Measurements from ENCODE around the gene ATG4D.
A peak's percentile ranks its signal among the peaks of the same experiment; 100 is the strongest.
"Not testable (repeated sequence)": the region's sequence is repeated elsewhere in the genome, so short reads cannot be mapped to it uniquely, and the experiment has no call there.

ATG4D gene

GRCh38 chr19:10566658-10567410 is 23.1 kb downstream of the ATG4D start:
- H3K27ac ChIP-seq (ENCODE audit: low read depth, low read length, severe bottlenecking), result no peak overlapping the region
- peaks cover 11% of the 10 kb centered on the region for H3K36me3 ChIP-seq (ENCODE audit: control insufficient read depth, insufficient read depth, low read length)
- H3K4me1 ChIP-seq (ENCODE audit: control insufficient read depth, insufficient read depth, low read length, poor library complexity, severe bottlenecking), result peaks cover 20% of the 10 kb centered on the region
- 81 to 85% methylated on average over 17 to 18 of the region's 19 CpGs for WGBS, 2 experiments (ENCODE audit: insufficient coverage in 2 of 2)
- H3K4me3 ChIP-seq (ENCODE audit: extremely low read depth, insufficient read depth, low read length, poor library complexity, severe bottlenecking), result no peak overlapping the region
- no peaks in the 10 kb centered on the region for H3K9me3 ChIP-seq (ENCODE audit: control insufficient read depth, low read length)

GRCh38 chr19:10567656-10568055 is 24.0 kb downstream of the ATG4D start:
- 0 to 37% methylated on average over 1 to 2 of the region's 5 CpGs for WGBS, 2 experiments (ENCODE audit: insufficient coverage in 2 of 2)
- H3K36me3 ChIP-seq (ENCODE audit: control insufficient read depth, insufficient read depth, low read length), result peaks cover 7% of the 10 kb centered on the region
- H3K4me1 ChIP-seq (ENCODE audit: control insufficient read depth, insufficient read depth, low read length, poor library complexity, severe bottlenecking), result peaks cover 20% of the 10 kb centered on the region
- no peaks in the 10 kb centered on the region for H3K9me3 ChIP-seq (ENCODE audit: control insufficient read depth, low read length)
- H3K4me3 ChIP-seq (ENCODE audit: extremely low read depth, insufficient read depth, low read length, poor library complexity, severe bottlenecking), result peak overlapping the region; percentile 62
- no peak overlapping the region for H3K27ac ChIP-seq (ENCODE audit: low read depth, low read length, severe bottlenecking)

GRCh38 chr19:10568062-10568825 is 24.5 kb downstream of the ATG4D start:
- Histone ChIP-seq H3K4me1 (ENCODE audit: control insufficient read depth, insufficient read depth, low read length, poor library complexity, severe bottlenecking) (peaks cover 20% of the 10 kb centered on the region), H3K9me3 (ENCODE audit: control insufficient read depth, low read length) (no peaks in the 10 kb centered on the region), H3K27ac (ENCODE audit: low read depth, low read length, severe bottlenecking) (peak overlapping the region; percentile 23), H3K4me3 (ENCODE audit: extremely low read depth, insufficient read depth, low read length, poor library complexity, severe bottlenecking) (peak overlapping the region; percentile 62), H3K36me3 (ENCODE audit: control insufficient read depth, insufficient read depth, low read length) (peaks cover 4% of the 10 kb centered on the region)
- WGBS, 2 experiments (ENCODE audit: insufficient coverage in 2 of 2), result 2 to 3% methylated on average over 32 to 57 of the region's 58 CpGs

GRCh38 chr19:10568826-10569651 is 25.3 kb downstream of the ATG4D start, which contains the start of gene CDKN2D:
TSS of gene CDKN2D (minus strand) at chr19:10568979. CDS start at chr19:10568653, 326 bp downstream.
- no peaks in the 10 kb centered on the region for H3K9me3 ChIP-seq (ENCODE audit: control insufficient read depth, low read length)
- 0 to 1% methylated on average over 51 to 63 of the region's 71 CpGs for WGBS, 2 experiments (ENCODE audit: insufficient coverage in 2 of 2)
- peak within 1 kb of the TSS; percentile 62 for H3K4me3 ChIP-seq (ENCODE audit: extremely low read depth, insufficient read depth, low read length, poor library complexity, severe bottlenecking)
- peak within 1 kb of the TSS; percentile 95 for H3K27ac ChIP-seq (ENCODE audit: low read depth, low read length, severe bottlenecking)
- peaks cover 20% of the 10 kb centered on the region for H3K4me1 ChIP-seq (ENCODE audit: control insufficient read depth, insufficient read depth, low read length, poor library complexity, severe bottlenecking)
- H3K36me3 ChIP-seq (ENCODE audit: control insufficient read depth, insufficient read depth, low read length), result no peaks in the 10 kb centered on the region

- H3K9me3 ChIP-seq (ENCODE audit: control insufficient read depth, low read length); H3K27ac ChIP-seq (ENCODE audit: low read depth, low read length, severe bottlenecking); H3K4me3 ChIP-seq (ENCODE audit: extremely low read depth, insufficient read depth, low read length, poor library complexity, severe bottlenecking); H3K36me3 ChIP-seq (ENCODE audit: control insufficient read depth, insufficient read depth, low read length); H3K4me1 ChIP-seq (ENCODE audit: control insufficient read depth, insufficient read depth, low read length, poor library complexity, severe bottlenecking): not testable (repeated sequence)
- WGBS, 2 experiments (ENCODE audit: insufficient coverage in 2 of 2), result 96% methylated on average over 4 of the region's 6 CpGs
Measured at GRCh38 chr19:10573793-10574192, 30.1 kb downstream of the ATG4D start.

GRCh38 chr19:10574462-10574861 is 30.8 kb downstream of the ATG4D start:
- Histone ChIP-seq H3K4me1 (ENCODE audit: control insufficient read depth, insufficient read depth, low read length, poor library complexity, severe bottlenecking) (peaks cover 3% of the 10 kb centered on the region), H3K27ac (ENCODE audit: low read depth, low read length, severe bottlenecking) (no peak overlapping the region), H3K4me3 (ENCODE audit: extremely low read depth, insufficient read depth, low read length, poor library complexity, severe bottlenecking) (no peak overlapping the region), H3K9me3 (ENCODE audit: control insufficient read depth, low read length) (no peaks in the 10 kb centered on the region), H3K36me3 (ENCODE audit: control insufficient read depth, insufficient read depth, low read length) (no peaks in the 10 kb centered on the region)
- WGBS, 2 experiments (ENCODE audit: insufficient coverage in 2 of 2), result 94 to 97% methylated on average over 6 to 8 of the region's 8 CpGs

GRCh38 chr19:10575011-10575716 is 31.5 kb downstream of the ATG4D start:
- 98 to 100% methylated on average over 5 to 6 of the region's 6 CpGs for WGBS, 2 experiments (ENCODE audit: insufficient coverage in 2 of 2)
- no peak overlapping the region for H3K4me3 ChIP-seq (ENCODE audit: extremely low read depth, insufficient read depth, low read length, poor library complexity, severe bottlenecking)
- H3K4me1 ChIP-seq (ENCODE audit: control insufficient read depth, insufficient read depth, low read length, poor library complexity, severe bottlenecking), result peaks cover 3% of the 10 kb centered on the region
- H3K36me3 ChIP-seq (ENCODE audit: control insufficient read depth, insufficient read depth, low read length), result no peaks in the 10 kb centered on the region
- H3K27ac ChIP-seq (ENCODE audit: low read depth, low read length, severe bottlenecking), result no peak overlapping the region
- H3K9me3 ChIP-seq (ENCODE audit: control insufficient read depth, low read length), result no peaks in the 10 kb centered on the region

- WGBS, 2 experiments (ENCODE audit: insufficient coverage in 2 of 2), result 88 to 93% methylated on average over 5 to 6 of the region's 6 CpGs
- Histone ChIP-seq H3K4me3 (ENCODE audit: extremely low read depth, insufficient read depth, low read length, poor library complexity, severe bottlenecking) (no peak overlapping the region), H3K27ac (ENCODE audit: low read depth, low read length, severe bottlenecking) (no peak overlapping the region), H3K9me3 (ENCODE audit: control insufficient read depth, low read length) (no peaks in the 10 kb centered on the region), H3K36me3 (ENCODE audit: control insufficient read depth, insufficient read depth, low read length) (no peaks in the 10 kb centered on the region), H3K4me1 (ENCODE audit: control insufficient read depth, insufficient read depth, low read length, poor library complexity, severe bottlenecking) (peaks cover 3% of the 10 kb centered on the region)
Measured at GRCh38 chr19:10577951-10578350, 34.2 kb downstream of the ATG4D start.

- Histone ChIP-seq H3K9me3 (ENCODE audit: control insufficient read depth, low read length) (no peaks in the 10 kb centered on the region), H3K4me1 (ENCODE audit: control insufficient read depth, insufficient read depth, low read length, poor library complexity, severe bottlenecking) (peaks cover 3% of the 10 kb centered on the region), H3K36me3 (ENCODE audit: control insufficient read depth, insufficient read depth, low read length) (no peaks in the 10 kb centered on the region), H3K4me3 (ENCODE audit: extremely low read depth, insufficient read depth, low read length, poor library complexity, severe bottlenecking) (no peak overlapping the region), H3K27ac (ENCODE audit: low read depth, low read length, severe bottlenecking) (no peak overlapping the region)
- WGBS, 2 experiments (ENCODE audit: insufficient coverage in 2 of 2), result 36 to 37% methylated on average over 31 of the region's 31 CpGs
Measured at GRCh38 chr19:10580979-10581631, 37.4 kb downstream of the ATG4D start.
